Measurements from ENCODE around the gene DCDC2.
"Not testable (repeated sequence)": the region's sequence is repeated elsewhere in the genome, so short reads cannot be mapped to it uniquely, and the experiment has no call there.

Gene DCDC2

DNA sequence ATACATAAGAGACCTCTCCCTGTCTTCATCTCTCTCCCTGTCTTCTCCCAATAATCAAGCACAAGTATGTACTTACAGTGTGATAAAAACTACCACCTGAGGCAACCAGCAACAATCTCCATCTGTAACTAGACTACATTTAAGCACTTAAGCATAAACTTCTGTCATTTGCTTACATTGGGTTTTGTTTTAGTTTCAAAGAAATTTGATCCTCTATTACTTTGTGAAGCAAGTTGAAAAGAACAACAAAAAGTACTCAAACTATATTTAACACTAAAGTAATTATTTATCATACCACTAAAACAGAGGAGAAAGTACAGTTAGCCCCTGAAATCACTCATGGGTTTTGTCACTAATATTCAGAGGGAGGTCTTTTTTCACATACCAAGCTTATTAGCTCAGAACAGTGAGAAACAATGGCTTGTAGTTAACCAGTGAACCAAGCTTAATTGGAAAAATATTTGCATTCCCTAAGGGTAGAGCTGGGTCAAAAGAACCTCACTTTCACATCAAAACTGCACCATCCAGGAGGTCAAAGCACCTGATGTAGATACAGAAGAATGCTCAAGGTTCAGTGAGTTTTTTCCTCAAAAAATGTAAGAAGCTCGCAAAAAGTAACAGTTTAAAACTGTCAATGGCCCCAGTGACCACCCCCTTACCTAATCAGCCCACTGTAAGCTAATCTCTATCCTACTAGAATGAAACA lies 34.1 kb downstream of the DCDC2 start:
- no peak for DNase-seq

DNA sequence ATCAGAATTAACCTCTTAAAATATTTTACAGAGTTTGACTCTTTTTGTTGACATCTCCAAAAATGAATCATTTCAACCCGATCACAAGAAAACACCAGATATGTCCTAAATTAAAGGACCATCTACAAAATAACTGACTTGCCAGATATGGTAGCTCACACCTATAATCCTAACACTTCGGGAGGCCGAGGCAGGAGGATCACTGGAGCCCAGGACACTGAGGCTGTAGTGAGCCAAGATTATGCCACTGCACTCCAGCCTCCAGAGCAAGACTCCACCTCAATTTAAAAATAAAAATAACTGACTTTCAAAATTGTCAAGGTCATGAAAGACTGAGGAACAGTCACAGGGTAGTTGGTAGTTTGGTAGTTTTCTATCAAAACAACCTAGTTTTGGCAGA lies 34.9 kb downstream of the DCDC2 start:
- DNase-seq: no peak

DNA sequence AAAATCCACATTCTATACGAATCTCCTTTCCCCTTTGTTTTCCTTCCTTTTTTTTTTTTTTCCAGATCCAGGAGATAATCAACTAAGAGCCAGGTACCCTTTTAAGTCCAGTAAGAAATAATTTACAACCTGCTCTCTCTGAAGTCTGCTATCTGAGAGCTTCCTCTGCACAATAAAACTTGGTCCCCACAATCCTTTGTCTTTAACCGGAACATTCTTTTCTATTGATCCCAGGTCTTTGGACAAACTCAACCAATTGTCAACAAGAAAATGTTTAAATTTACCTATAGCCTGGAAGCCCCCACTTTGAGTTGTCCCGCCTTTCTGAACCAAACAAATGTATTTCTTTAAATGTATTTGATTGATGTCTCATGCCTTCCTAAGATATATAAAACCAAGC lies 35.4 kb downstream of the DCDC2 start:
- not testable (repeated sequence) for DNase-seq

- no peak for DNase-seq
These were observed 36.2 kb downstream of the DCDC2 start for GRCh38 chr6:24321538-24322162.

GRCh38 chr6:24313251-24314141 lies 44.4 kb downstream of the DCDC2 start:
- no peak for DNase-seq

GRCh38 chr6:24311775-24312174 lies 46.1 kb downstream of the DCDC2 start:
- DNase-seq: not testable (repeated sequence)

GRCh38 chr6:24307881-24308280 lies 50.0 kb downstream of the DCDC2 start:
- no peak for DNase-seq

DNA sequence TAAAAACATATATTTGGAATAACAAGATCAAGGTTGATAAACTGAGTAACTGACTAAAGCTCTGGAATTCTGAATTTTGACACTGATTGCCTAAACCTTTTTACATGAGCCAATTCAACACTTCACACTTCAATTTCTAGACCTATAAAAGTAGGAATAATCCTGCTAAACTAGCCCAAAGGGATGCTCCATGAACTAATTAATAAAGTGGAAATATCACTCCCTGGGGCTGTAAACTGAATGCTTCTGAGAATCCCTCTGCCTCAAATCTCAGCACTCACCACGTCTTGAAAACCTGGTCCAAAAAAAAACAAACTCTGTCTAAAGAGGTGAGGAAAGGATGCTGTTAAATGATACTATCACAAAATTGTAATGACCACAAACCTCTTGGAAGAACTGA lies 50.9 kb downstream of the DCDC2 start:
- no peak for DNase-seq

GRCh38 chr6:24306038-24306437 lies 51.8 kb downstream of the DCDC2 start:
- no peak for DNase-seq

DNA sequence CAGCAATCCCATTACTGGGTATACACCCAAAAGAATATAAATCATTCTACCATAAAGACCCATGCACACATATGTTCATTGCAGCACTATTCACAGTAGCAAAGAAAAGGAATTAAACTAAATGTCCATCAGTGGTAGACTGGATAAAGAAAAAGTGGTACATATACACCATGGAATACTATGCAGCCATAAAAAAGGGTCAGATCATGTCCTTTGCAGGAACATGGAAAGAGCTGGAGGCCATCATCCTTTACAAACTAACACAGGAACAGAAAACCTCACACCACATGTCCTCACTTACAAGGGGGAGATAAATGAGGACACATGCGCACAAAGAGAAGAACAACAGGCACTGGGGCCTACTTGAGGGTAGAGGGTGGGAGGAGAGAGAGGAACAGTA lies 60.9 kb downstream of the DCDC2 start:
- DNase-seq: no peak

DNA sequence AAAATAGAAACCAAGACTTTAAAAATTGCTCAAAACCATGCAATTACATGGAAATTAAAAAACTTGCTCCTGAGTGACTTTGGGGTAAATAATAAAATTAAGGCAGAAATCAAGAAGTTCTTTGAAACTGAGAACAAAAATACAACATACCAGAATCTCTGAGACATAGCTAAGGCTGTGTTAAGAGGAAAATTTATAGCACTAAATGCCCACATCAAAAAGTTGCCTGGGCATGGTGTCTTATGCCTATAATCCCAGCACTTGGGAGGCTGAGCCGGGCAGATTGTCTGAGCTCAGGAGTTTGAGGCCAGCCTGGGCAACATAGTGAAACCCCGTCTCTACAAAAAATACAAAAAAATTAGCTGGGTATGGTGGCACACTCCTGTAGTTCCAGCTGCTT lies 64.0 kb downstream of the DCDC2 start:
- DNase-seq: not testable (repeated sequence)

DNA sequence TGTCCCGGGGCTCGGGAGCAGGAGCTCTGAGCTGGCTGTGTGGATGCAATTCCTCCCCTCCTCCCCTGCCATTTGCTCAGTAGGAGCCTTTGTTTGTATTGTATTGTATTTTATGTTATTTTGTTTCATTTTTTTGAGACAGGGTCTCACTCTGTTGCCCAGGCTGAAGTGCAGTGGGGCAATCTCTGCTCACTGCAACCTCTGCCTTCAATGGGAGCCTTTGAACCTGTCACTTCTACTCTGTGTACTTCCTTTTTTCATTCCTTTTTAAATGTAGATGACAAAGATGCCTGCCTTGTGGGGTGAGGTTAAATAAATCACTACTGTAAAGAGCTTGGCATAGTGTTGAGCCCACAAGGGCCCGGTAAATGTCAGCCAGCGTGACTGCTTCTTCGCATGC lies 70.6 kb downstream of the DCDC2 start:
- no peak for DNase-seq

DNA sequence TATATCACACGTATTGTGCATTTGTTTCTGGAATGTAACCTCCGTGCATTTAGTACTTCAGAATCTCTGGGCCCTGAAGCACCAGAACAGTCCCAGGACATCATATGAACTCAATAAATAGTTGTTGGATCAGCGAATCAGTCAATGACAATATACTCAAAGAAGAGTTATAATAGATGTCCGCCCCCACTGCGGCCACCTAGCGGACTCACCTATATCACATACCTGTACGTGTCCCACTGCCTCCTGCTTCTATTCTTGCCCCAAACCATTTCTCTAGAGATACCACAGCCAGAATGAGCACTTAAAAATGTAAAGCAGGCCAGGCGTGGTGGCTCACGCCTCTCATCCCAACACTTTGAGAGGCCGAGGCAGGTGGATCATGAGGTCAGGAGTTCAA lies 73.9 kb downstream of the DCDC2 start:
- no peak for DNase-seq

DNA sequence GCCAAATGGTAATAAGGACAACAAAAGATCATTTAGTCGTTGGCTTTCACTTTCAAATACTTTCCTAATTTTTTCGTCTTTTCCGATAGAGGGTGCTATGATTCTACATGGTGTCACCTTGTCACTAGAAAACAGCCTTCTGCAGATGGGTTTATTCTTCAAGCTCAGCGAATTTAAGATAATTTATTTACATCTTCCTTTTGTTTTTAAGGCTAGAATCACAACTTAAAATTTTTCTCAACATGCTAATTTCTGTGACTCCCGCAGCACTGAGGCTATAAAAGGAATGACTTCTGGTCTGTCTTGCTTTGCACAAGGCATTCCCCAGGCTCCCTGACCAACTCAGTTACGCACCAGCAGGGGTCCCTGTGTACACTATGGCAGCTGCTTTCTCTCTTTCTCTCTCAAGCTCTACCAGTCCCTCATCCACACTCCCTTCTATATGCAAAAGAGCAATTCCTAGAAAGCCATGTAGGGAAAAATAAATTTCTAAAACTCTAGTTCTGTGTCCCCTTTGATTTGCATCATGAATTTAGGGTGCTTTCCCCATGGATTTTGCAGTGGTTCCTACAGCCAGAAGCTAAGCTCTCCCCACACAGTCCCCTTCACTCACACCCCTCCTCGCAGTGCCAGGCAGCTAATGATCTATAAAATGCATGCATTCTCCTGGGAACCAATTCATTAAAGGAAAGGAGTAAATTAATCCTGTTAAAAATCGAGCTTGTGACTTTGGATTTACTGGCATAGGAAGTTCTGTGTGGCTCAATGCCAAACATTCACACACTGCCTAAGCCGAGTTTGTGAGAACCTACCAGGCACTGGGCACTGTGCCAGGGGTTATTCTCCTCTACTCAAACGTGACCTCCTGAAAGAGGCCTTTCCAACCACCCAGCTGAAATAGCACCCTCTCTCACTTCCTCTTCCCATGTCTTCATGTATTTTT lies 74.5 kb downstream of the DCDC2 start:
- DNase-seq: peak; percentile 68

DNA sequence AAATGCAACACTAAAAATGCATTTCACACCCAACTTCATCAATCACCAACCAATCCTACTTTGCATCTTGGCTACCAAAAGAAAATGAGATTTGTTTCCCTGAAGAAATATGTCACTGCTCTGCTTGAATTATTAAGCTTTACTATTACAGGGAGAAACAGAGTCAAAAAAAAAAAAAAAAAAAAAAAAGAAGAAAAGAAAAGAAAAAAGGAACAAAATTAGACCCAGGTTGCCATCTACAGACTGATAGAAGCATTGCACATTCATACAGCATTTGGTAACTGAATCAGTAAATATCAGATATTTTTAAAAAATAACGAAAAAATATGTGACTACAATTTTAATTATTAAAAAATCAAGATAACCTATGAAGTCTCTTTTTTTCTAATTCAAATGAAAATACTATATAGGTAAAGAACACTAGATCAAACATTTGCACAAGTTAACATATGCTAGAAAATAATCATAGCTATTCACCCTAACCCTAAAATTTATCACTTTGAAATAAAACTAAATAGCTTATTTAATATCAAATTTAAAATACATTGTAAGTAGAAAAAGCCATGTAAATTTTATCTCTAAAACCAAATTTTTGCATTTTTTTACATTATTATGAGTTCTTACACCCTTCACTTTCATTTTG lies 83.3 kb downstream of the DCDC2 start:
- DNase-seq: no peak

- DNase-seq: no peak
These were observed 84.6 kb downstream of the DCDC2 start for GRCh38 chr6:24273096-24273870.

GRCh38 chr6:24272553-24272952 lies 85.3 kb downstream of the DCDC2 start:
- DNase-seq: no peak

- DNase-seq: no peak
These were observed 85.7 kb downstream of the DCDC2 start for GRCh38 chr6:24272148-24272547.

- no peak for DNase-seq
These were observed 87.8 kb downstream of the DCDC2 start for GRCh38 chr6:24270011-24270410.

DNA sequence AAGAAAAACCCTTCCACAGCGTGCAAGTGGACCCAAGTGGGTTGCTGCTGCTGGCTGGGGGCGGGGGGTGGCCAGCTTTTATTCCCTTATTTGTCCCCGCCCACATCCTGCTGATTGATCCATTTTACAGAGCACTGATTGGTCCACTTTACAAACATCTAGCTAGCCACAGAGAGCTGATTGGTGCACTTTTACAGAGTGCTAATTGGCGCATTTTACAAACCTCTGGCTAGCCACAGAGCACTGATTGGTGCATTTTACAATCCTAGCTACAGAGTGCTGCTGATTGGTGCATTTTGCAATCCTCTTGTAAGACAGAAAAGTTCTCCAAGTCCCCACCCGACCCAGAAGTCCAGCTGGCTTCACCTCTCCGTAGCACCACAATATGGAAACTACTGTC lies 99.6 kb downstream of the DCDC2 start:
- not testable (repeated sequence) for DNase-seq

GRCh38 chr6:24257282-24257681 lies 100.6 kb downstream of the DCDC2 start:
- DNase-seq: no peak
